ENCODE measurements around the gene HADHA. TPM values are rescaled to one million over a fixed set of nuclear protein-coding genes. Genes with fewer than 3 reads are reported as not detected.

The HADHA gene
- total and polyA plus RNA-seq, 2 donors from 2014 or later: 135 to 171 TPM

GRCh38 chr2:26144953-26145680, 99.3 kb downstream of the HADHA start:
- peak; percentile 86 for TF ChIP-seq CTCF (IDR thresholded peaks at IDR 0.05; ENCODE audit: borderline replicate concordance, extremely low read depth, insufficient read depth)
- FAIRE-seq (no peak), DNase-seq (peak in 4 of 5 donors; percentile 61 to 77 (median 70))
- Histone ChIP-seq H3K4me1 (ENCODE audit: control insufficient read depth in 2 of 3, insufficient read depth in 2 of 3, low read depth in 1 of 3, low read length in 3 of 3) (no peaks in the 10 kb centered on the region), H3K27ac (ENCODE audit: low read depth in 2 of 2, low read length in 2 of 2) (no peak overlapping the region), H3K4me3 (ENCODE audit: low read length in 3 of 3) (no peak overlapping the region), H3K36me3 (ENCODE audit: control insufficient read depth in 2 of 3, insufficient read depth in 3 of 3, low read length in 3 of 3) (no peaks in the 10 kb centered on the region), H3K27me3 (ENCODE audit: control insufficient read depth, insufficient read depth, low read length) (no peaks in the 10 kb centered on the region), H3K9ac (ENCODE audit: low read length in 3 of 3) (no peak overlapping the region), H3K9me3 (ENCODE audit: control insufficient read depth in 2 of 3, insufficient read depth in 1 of 3, low read length in 3 of 3) (no peaks in the 10 kb centered on the region)
- intact Hi-C loops (cut with DNase I): loop anchor here (5.0 kb wide), 1 partner anchor 153 kb away; no protein-coding TSS in a partner anchor

DNA sequence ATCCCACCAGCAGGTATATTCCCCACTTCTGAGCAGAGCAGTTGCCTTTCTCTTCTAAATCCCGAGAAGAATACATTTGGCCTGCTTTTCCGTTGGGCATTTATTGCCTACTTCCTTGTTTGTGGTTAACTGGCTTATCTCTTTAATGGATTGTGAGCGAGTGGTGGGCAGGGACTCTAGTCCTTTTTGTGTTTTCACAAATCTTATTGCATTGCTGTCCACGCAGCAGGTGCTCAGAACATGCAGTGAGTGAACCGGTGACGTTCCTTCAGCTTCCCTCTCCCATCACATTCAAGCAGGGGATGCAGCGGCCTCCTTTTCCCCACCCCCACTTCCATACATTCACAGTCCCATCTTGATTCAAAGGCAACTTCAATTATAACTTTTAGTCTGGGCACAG, 100.4 kb downstream of the HADHA start:
- Histone ChIP-seq H3K9ac (ENCODE audit: low read length in 3 of 3) (no peak overlapping the region), H3K4me1 (ENCODE audit: control insufficient read depth in 2 of 3, insufficient read depth in 2 of 3, low read depth in 1 of 3, low read length in 3 of 3) (no peaks in the 10 kb centered on the region), H3K27me3 (ENCODE audit: control insufficient read depth, insufficient read depth, low read length) (no peaks in the 10 kb centered on the region), H3K27ac (ENCODE audit: low read depth in 2 of 2, low read length in 2 of 2) (no peak overlapping the region), H3K36me3 (ENCODE audit: control insufficient read depth in 2 of 3, insufficient read depth in 3 of 3, low read length in 3 of 3) (no peaks in the 10 kb centered on the region), H3K9me3 (ENCODE audit: control insufficient read depth in 2 of 3, insufficient read depth in 1 of 3, low read length in 3 of 3) (no peaks in the 10 kb centered on the region), H3K4me3 (ENCODE audit: low read length in 3 of 3) (no peak overlapping the region)
- DNase-seq (no peak), FAIRE-seq (no peak)
- TF ChIP-seq CTCF (IDR thresholded peaks at IDR 0.05; ENCODE audit: borderline replicate concordance, extremely low read depth, insufficient read depth): no peak
- intact Hi-C loops (cut with DNase I): loop anchor here (5.0 kb wide), 1 partner anchor 152 kb away; no protein-coding TSS in a partner anchor

DNA sequence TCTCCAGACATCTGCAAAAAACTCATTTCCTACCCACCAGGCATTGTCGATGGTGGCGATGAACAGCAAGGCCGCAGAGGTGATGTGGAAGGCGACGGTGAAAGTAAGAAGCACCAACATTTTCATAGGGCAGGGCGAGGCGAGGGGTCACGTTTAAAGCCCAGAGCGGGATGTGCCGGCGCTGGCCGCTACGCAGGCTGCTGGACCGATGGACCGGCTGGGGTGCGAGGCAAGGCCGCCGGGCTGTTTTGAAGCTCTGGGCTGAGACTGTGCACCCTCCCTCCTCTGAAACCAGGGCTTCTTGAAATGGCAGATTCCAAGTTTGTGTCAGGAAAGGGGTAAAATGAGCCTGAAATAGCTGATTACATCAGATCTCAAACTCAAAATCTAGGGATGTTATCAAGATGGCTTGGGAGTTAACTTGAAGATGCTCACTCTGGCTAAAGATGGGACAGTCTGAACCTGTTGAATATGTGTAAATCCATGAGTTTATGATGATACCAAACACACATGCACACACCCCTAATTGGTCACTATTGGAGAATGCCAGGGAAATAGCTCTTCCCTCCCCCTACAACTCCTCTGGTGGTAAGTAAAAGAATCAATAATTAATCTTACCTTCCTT, 103.2 kb downstream of the HADHA start:
- Histone ChIP-seq H3K9ac (ENCODE audit: low read length in 3 of 3) (no peak overlapping the region), H3K27me3 (ENCODE audit: control insufficient read depth, insufficient read depth, low read length) (no peaks in the 10 kb centered on the region), H3K4me3 (ENCODE audit: low read length in 3 of 3) (no peak overlapping the region), H3K27ac (ENCODE audit: low read depth in 2 of 2, low read length in 2 of 2) (no peak overlapping the region), H3K4me1 (ENCODE audit: control insufficient read depth in 2 of 3, insufficient read depth in 2 of 3, low read depth in 1 of 3, low read length in 3 of 3) (no peaks in the 10 kb centered on the region), H3K9me3 (ENCODE audit: control insufficient read depth in 2 of 3, insufficient read depth in 1 of 3, low read length in 3 of 3) (no peaks in the 10 kb centered on the region), H3K36me3 (ENCODE audit: control insufficient read depth in 2 of 3, insufficient read depth in 3 of 3, low read length in 3 of 3) (peaks cover 0 to 2% (median 0%) of the 10 kb centered on the region in 3 donors)
- no peak for DNase-seq
- intact Hi-C loops (cut with DNase I): loop anchor here (5.0 kb wide), 1 partner anchor 149 kb away; no protein-coding TSS in a partner anchor
- no peak for FAIRE-seq
- TF ChIP-seq CTCF (IDR thresholded peaks at IDR 0.05; ENCODE audit: borderline replicate concordance, extremely low read depth, insufficient read depth): no peak

Other genes starting within 250 kb of the HADHA start
- 122 TPM for gene RAB10, start 210.5 kb downstream of the HADHA start, total RNA-seq
- 59.8 TPM for gene RAB10, start 210.5 kb downstream of the HADHA start, polyA plus RNA-seq (ENCODE audit: insufficient read depth, low read depth, low replicate concordance)
- 3.2 TPM for gene GAREM2, start 71.5 kb downstream of the HADHA start, total RNA-seq
- 1.2 TPM for gene GAREM2, start 71.5 kb downstream of the HADHA start, polyA plus RNA-seq (ENCODE audit: insufficient read depth, low read depth, low replicate concordance)
- gene HADHB, start 307 bp upstream of the HADHA start, total RNA-seq: 132 TPM
- 232 TPM for gene HADHB, start 307 bp upstream of the HADHA start, polyA plus RNA-seq (ENCODE audit: insufficient read depth, low read depth, low replicate concordance)
- gene SELENOI, start 101.5 kb upstream of the HADHA start, total RNA-seq: 23.7 TPM
- 5.3 TPM for gene SELENOI, start 101.5 kb upstream of the HADHA start, polyA plus RNA-seq (ENCODE audit: insufficient read depth, low read depth, low replicate concordance)
- 0.94 TPM for gene ADGRF3, start 102.2 kb upstream of the HADHA start, total RNA-seq
- gene ADGRF3, start 102.2 kb upstream of the HADHA start, polyA plus RNA-seq (ENCODE audit: insufficient read depth, low read depth, low replicate concordance): 1.8 TPM
- 0.76 TPM for gene DRC1, start 157.3 kb upstream of the HADHA start, total RNA-seq
- gene DRC1, start 157.3 kb upstream of the HADHA start, polyA plus RNA-seq (ENCODE audit: insufficient read depth, low read depth, low replicate concordance): not detected
- 0.16 TPM for gene OTOF, start 233.5 kb upstream of the HADHA start, total RNA-seq
- gene OTOF, start 233.5 kb upstream of the HADHA start, polyA plus RNA-seq (ENCODE audit: insufficient read depth, low read depth, low replicate concordance): not detected